H9 (cell line): ENCODE data around the gene TSTD1. TPM values are rescaled to one million over a fixed set of nuclear protein-coding genes. Genes with fewer than 3 reads are reported as not detected.
"Not testable (repeated sequence)": the region's sequence is repeated elsewhere in the genome, so short reads cannot be mapped to it uniquely, and the experiment has no call there.

Experiments used
- DNase-seq: peaks from one replicate; pipeline ENCODE4 v3.0.0-alpha.2; 2017
- H2AFZ ChIP-seq: one replicate; pipeline ENCODE4 v1.6.1; 2013; ENCODE audit warnings: mild to moderate bottlenecking, low read length, control low read depth, moderate library complexity
- H2AK5ac ChIP-seq: 2 replicates; pipeline ENCODE4 v1.6.1; 2013; ENCODE audit warnings: low read length, control low read depth, mixed read lengths; ENCODE audit not compliant: insufficient read length
- H2BK120ac ChIP-seq: one replicate; pipeline ENCODE4 v1.6.1; 2013; ENCODE audit warnings: low read depth, mild to moderate bottlenecking, low read length, control low read depth, inconsistent platforms; ENCODE audit not compliant: poor library complexity, severe bottlenecking
- H2BK12ac ChIP-seq: 2 replicates; pipeline ENCODE4 v1.6.1; 2013; ENCODE audit warnings: low read length, control low read depth, mixed read lengths, low read depth; ENCODE audit not compliant: insufficient read length
- H2BK15ac ChIP-seq: 2 replicates; pipeline ENCODE4 v1.6.1; 2013; ENCODE audit warnings: low read depth, low read length, control low read depth
- H2BK20ac ChIP-seq: one replicate; pipeline ENCODE4 v1.6.1; 2013; ENCODE audit warnings: low read depth, mild to moderate bottlenecking, low read length, control low read depth, inconsistent platforms; ENCODE audit not compliant: poor library complexity, severe bottlenecking
- H2BK5ac ChIP-seq: 2 replicates; pipeline ENCODE4 v1.6.1; 2013; ENCODE audit warnings: low read length, control low read depth, mixed read lengths; ENCODE audit not compliant: insufficient read length
- H3K14ac ChIP-seq: 2 replicates; pipeline ENCODE4 v1.6.1; 2013; ENCODE audit warnings: low read length, control low read depth; ENCODE audit not compliant: insufficient read depth
- H3K18ac ChIP-seq: 2 replicates; pipeline ENCODE4 v1.6.1; 2013; ENCODE audit warnings: low read depth, mild to moderate bottlenecking, mixed read lengths, low read length, control low read depth; ENCODE audit not compliant: insufficient read length
- H3K23ac ChIP-seq: 2 replicates; pipeline ENCODE4 v1.6.1; 2013; ENCODE audit warnings: low read length, control low read depth, mixed read lengths, low read depth; ENCODE audit not compliant: insufficient read length
- H3K23me2 ChIP-seq: 2 replicates; pipeline ENCODE4 v1.6.1; 2013; ENCODE audit warnings: low read depth, mild to moderate bottlenecking, mixed read lengths, low read length, control low read depth; ENCODE audit not compliant: insufficient read length, poor library complexity, severe bottlenecking
- H3K27ac ChIP-seq: 2 replicates; pipeline ENCODE4 v1.5.1; 2013; ENCODE audit warnings: low read length, control low read depth, mixed read lengths, low read depth; ENCODE audit not compliant: insufficient read length
- H3K27me3 ChIP-seq: 2 replicates; pipeline ENCODE4 v1.6.1; 2013; ENCODE audit warnings: low read length, control low read depth, inconsistent platforms; ENCODE audit not compliant: insufficient read depth
- H3K4ac ChIP-seq: 2 replicates; pipeline ENCODE4 v1.6.1; 2013; ENCODE audit warnings: low read depth, mild to moderate bottlenecking, control low read depth, inconsistent platforms, low read length, moderate library complexity
- H3K4me1 ChIP-seq: 2 replicates; pipeline ENCODE4 v1.6.1; 2013; ENCODE audit warnings: low read length, control low read depth, inconsistent platforms; ENCODE audit not compliant: insufficient read depth
- H3K4me2 ChIP-seq: 2 replicates; pipeline ENCODE4 v1.6.1; 2013; ENCODE audit warnings: low read length, control low read depth, mixed read lengths; ENCODE audit not compliant: insufficient read length, insufficient read depth
- H3K56ac ChIP-seq: 2 replicates; pipeline ENCODE4 v1.6.1; 2013; ENCODE audit warnings: low read depth, mild to moderate bottlenecking, mixed read lengths, low read length, control low read depth; ENCODE audit not compliant: insufficient read length
- H3K79me1 ChIP-seq: 2 replicates; pipeline ENCODE4 v1.6.1; 2013; ENCODE audit warnings: low read depth, mild to moderate bottlenecking, moderate library complexity, low read length, control low read depth, inconsistent platforms; ENCODE audit not compliant: insufficient read depth, poor library complexity, severe bottlenecking
- H3K79me2 ChIP-seq: 2 replicates; pipeline ENCODE4 v1.6.1; 2013; ENCODE audit warnings: low read length, control low read depth, inconsistent platforms; ENCODE audit not compliant: insufficient read depth
- H3K9ac ChIP-seq: 2 replicates; pipeline ENCODE4 v1.6.1; 2013; ENCODE audit warnings: low read length, control low read depth, mixed read lengths; ENCODE audit not compliant: insufficient read length; ENCODE audit errors: extremely low read depth
- H3K9me3 ChIP-seq: one replicate; pipeline ENCODE4 v1.6.1; 2013; ENCODE audit warnings: low read depth, low read length, inconsistent platforms; ENCODE audit not compliant: control insufficient read depth
- H3T11ph ChIP-seq: one replicate; pipeline ENCODE4 v1.6.1; 2013; ENCODE audit warnings: mild to moderate bottlenecking, low read length, control low read depth, inconsistent platforms
- H4K20me1 ChIP-seq: one replicate; pipeline ENCODE4 v1.6.1; 2013; ENCODE audit not compliant: control insufficient read depth, insufficient read length, insufficient read depth
- H4K5ac ChIP-seq: 2 replicates; pipeline ENCODE4 v1.6.1; 2013; ENCODE audit warnings: low read depth, mild to moderate bottlenecking, mixed read lengths, low read length, control low read depth; ENCODE audit not compliant: insufficient read length
- H4K8ac ChIP-seq: replicated peaks from 2 replicates; pipeline ENCODE4 v1.6.1; 2013; ENCODE audit warnings: low read length, control low read depth, mixed read lengths, low read depth; ENCODE audit not compliant: insufficient read length
- H4K91ac ChIP-seq: 2 replicates; pipeline ENCODE4 v1.6.1; 2013; ENCODE audit warnings: low read depth, mild to moderate bottlenecking, moderate library complexity, mixed read lengths, low read length, control low read depth; ENCODE audit not compliant: insufficient read length
- H3K27ac Mint-ChIP-seq, 3 experiments: 2 replicates in 2 of 3; 3 replicates in 1 of 3; pipeline ENCODE4 v1.8.0; 2020 to 2021; ENCODE audit warnings: mixed read lengths in 3 of 3, mild to moderate bottlenecking in 1 of 3, moderate library complexity in 1 of 3
- H3K27me3 Mint-ChIP-seq: 2 replicates; pipeline ENCODE4 v1.8.0; 2021; ENCODE audit warnings: low read depth, mild to moderate bottlenecking, moderate library complexity, mixed read lengths
- H3K36me3 Mint-ChIP-seq, 3 experiments: 2 replicates in 2 of 3; 3 replicates in 1 of 3; pipeline ENCODE4 v1.8.0; 2020 to 2021; ENCODE audit warnings: low read depth in 3 of 3, mixed read lengths in 3 of 3; ENCODE audit not compliant: insufficient read depth in 1 of 3
- H3K4me1 Mint-ChIP-seq, 2 experiments: 2 replicates each; pipeline ENCODE4 v1.8.0; 2020; ENCODE audit warnings: mixed read lengths in 2 of 2
- H3K4me3 Mint-ChIP-seq, 2 experiments: 2 replicates in 1 of 2; 3 replicates in 1 of 2; pipeline ENCODE4 v1.8.0; 2020 to 2021; ENCODE audit warnings: mild to moderate bottlenecking in 2 of 2, mixed read lengths in 2 of 2, moderate library complexity in 1 of 2
- H3K9me3 Mint-ChIP-seq, 2 experiments: 2 replicates in 1 of 2; 3 replicates in 1 of 2; pipeline ENCODE4 v1.8.0; 2020; ENCODE audit warnings: mild to moderate bottlenecking in 2 of 2, mixed read lengths in 2 of 2, moderate library complexity in 1 of 2
- WGBS: extraction: QIAGEN DNeasy Blood & Tissue Kit; methylation state at CpG from one replicate; pipeline ENCODE4 v1.1.7; 2013; ENCODE audit warnings: missing lambda C conversion rate, low lambda C conversion rate, mixed read lengths; ENCODE audit not compliant: insufficient read length; ENCODE audit errors: extremely low coverage; 5-methylcytosine and 5-hydroxymethylcytosine counted together
- total RNA-seq: library from RNA; stranded (reverse); gene quantifications from 2 replicates; pipeline ENCODE4 v1.2.1, GENCODE V29; 2021
- TF ChIP-seq, protein P1 (sequence below): fragments of 200-600 bp; sonication (generic); conservative IDR thresholded peaks from 3 replicates; pipeline ENCODE4 v1.8.0; 2021; ENCODE audit warnings: antibody characterized with exemption, mild to moderate bottlenecking

The TSTD1 gene
- total RNA-seq, 1 experiment from 2014 or later: 73.7 TPM

- no peak overlapping the region for H2BK20ac ChIP-seq
- H2AFZ ChIP-seq: no peak overlapping the region
- no peak overlapping the region for H4K8ac ChIP-seq
- peaks cover 13% of the 10 kb centered on the region for H3K4me1 ChIP-seq
- H4K5ac ChIP-seq: no peak overlapping the region
- no peak overlapping the region for H2BK15ac ChIP-seq
- H3K4me2 ChIP-seq: peak overlapping the region; percentile 89
- no peak overlapping the region for H3T11ph ChIP-seq
- H3K27ac Mint-ChIP-seq: peak overlapping the region; percentile 99 to 100 (median 100)
- H3K14ac ChIP-seq: no peak overlapping the region
- peaks cover 36% of the 10 kb centered on the region for H3K79me2 ChIP-seq
- no peaks in the 10 kb centered on the region for H3K27me3 Mint-ChIP-seq
- no peaks in the 10 kb centered on the region for H3K9me3 ChIP-seq
- no peaks in the 10 kb centered on the region for H3K79me1 ChIP-seq
- H3K23ac ChIP-seq: no peak overlapping the region
- H3K23me2 ChIP-seq: peaks cover 8% of the 10 kb centered on the region
- peak overlapping the region; percentile 87 to 96 for H3K4me3 Mint-ChIP-seq
- no peak overlapping the region for H3K56ac ChIP-seq
- H3K4me1 Mint-ChIP-seq: peaks cover 46 to 52% of the 10 kb centered on the region in 2 experiments
- whole genome bisulfite sequencing: no CpG with 5 or more reads among the region's 10 CpGs
- H3K18ac ChIP-seq: no peak overlapping the region
- H2AK5ac ChIP-seq: no peak overlapping the region
- H3K27me3 ChIP-seq: no peaks in the 10 kb centered on the region
- H4K91ac ChIP-seq: no peak overlapping the region
- H3K4ac ChIP-seq: no peak overlapping the region
- TF ChIP-seq, protein P1, sequence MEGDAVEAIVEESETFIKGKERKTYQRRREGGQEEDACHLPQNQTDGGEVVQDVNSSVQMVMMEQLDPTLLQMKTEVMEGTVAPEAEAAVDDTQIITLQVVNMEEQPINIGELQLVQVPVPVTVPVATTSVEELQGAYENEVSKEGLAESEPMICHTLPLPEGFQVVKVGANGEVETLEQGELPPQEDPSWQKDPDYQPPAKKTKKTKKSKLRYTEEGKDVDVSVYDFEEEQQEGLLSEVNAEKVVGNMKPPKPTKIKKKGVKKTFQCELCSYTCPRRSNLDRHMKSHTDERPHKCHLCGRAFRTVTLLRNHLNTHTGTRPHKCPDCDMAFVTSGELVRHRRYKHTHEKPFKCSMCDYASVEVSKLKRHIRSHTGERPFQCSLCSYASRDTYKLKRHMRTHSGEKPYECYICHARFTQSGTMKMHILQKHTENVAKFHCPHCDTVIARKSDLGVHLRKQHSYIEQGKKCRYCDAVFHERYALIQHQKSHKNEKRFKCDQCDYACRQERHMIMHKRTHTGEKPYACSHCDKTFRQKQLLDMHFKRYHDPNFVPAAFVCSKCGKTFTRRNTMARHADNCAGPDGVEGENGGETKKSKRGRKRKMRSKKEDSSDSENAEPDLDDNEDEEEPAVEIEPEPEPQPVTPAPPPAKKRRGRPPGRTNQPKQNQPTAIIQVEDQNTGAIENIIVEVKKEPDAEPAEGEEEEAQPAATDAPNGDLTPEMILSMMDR: no peak
- no peak overlapping the region for H2BK120ac ChIP-seq
- DNase-seq: no peak
- H3K9me3 Mint-ChIP-seq: no peaks in the 10 kb centered on the region; a peak in 1 of 5 replicates
- H3K27ac ChIP-seq: no peak overlapping the region
- H2BK5ac ChIP-seq: no peak overlapping the region
- H3K9ac ChIP-seq: peak overlapping the region; percentile 94
- H2BK12ac ChIP-seq: no peak overlapping the region
- H3K36me3 Mint-ChIP-seq: peaks cover 5 to 16% (median 11%) of the 10 kb centered on the region in 3 experiments; a peak in 4 of 7 replicates
- H4K20me1 ChIP-seq: no peaks in the 10 kb centered on the region
Measured at GRCh38 chr1:161019751-161020495, 18.8 kb downstream of the TSTD1 start.

GRCh38 chr1:161019111-161019660 lies 19.6 kb downstream of the TSTD1 start:
- H2BK5ac ChIP-seq, H3T11ph ChIP-seq, H4K20me1 ChIP-seq, H3K27ac ChIP-seq, DNase-seq, H4K91ac ChIP-seq, H2BK120ac ChIP-seq, H3K18ac ChIP-seq, H3K23ac ChIP-seq, H2AK5ac ChIP-seq, H3K56ac ChIP-seq, H2BK12ac ChIP-seq, H3K9ac ChIP-seq, H4K5ac ChIP-seq, H2BK20ac ChIP-seq, H3K27me3 ChIP-seq, H3K9me3 ChIP-seq, H3K23me2 ChIP-seq, H3K14ac ChIP-seq, H4K8ac ChIP-seq, H3K79me1 ChIP-seq, H3K4ac ChIP-seq, H3K27me3 Mint-ChIP-seq, H3K9me3 Mint-ChIP-seq, H2BK15ac ChIP-seq, H2AFZ ChIP-seq: not testable (repeated sequence)
- peaks cover 38% of the 10 kb centered on the region for H3K79me2 ChIP-seq
- WGBS: no CpG with 5 or more reads among the region's 15 CpGs
- H3K4me1 ChIP-seq: peaks cover 17% of the 10 kb centered on the region
- Mint-ChIP-seq H3K4me3 (peak overlapping the region; percentile 87 to 96), H3K27ac (peak overlapping the region in 2 of 3 experiments; percentile 89 to 97; a peak in 4 of 7 replicates), H3K4me1 (peaks cover 47 to 55% of the 10 kb centered on the region in 2 experiments), H3K36me3 (peaks cover 5 to 16% (median 14%) of the 10 kb centered on the region in 3 experiments; a peak in 4 of 7 replicates)
- H3K4me2 ChIP-seq: peak overlapping the region; percentile 89
